GM04503 (cell line): ENCODE measurements around the gene ZFAND2B.
"Not testable (repeated sequence)": the region's sequence is repeated elsewhere in the genome, so short reads cannot be mapped to it uniquely, and the experiment has no call there.

ENCODE experiments used
- DNase-seq: peaks from one replicate; pipeline ENCODE4 v3.0.0-alpha.2; 2012; ENCODE audit warnings: low read depth

Gene ZFAND2B

GRCh38 chr2:219250049-219250781 is 43.6 kb downstream of the ZFAND2B start:
- DNase-seq: no peak

- DNase-seq: no peak
These were observed 45.1 kb downstream of the ZFAND2B start for GRCh38 chr2:219251656-219252055.

- DNase-seq: no peak
These were observed 45.5 kb downstream of the ZFAND2B start for GRCh38 chr2:219252084-219252483.

GRCh38 chr2:219252570-219252899 is 46.0 kb downstream of the ZFAND2B start:
- DNase-seq: no peak

- DNase-seq: no peak
These were observed 46.5 kb downstream of the ZFAND2B start, which contains the start of gene TUBA4B for GRCh38 chr2:219252900-219253752. TUBA4B (plus strand) TSS chr2:219253243; CDS start chr2:219253408, 165 bp downstream.

- no peak for DNase-seq
These were observed 47.4 kb downstream of the ZFAND2B start, which contains the start of gene TUBA4A for GRCh38 chr2:219253753-219254589. TUBA4A (minus strand) TSS chr2:219253918; CDS start chr2:219253858, 60 bp downstream.

- no peak for DNase-seq
These were observed 48.1 kb downstream of the ZFAND2B start for GRCh38 chr2:219254590-219255201.

GRCh38 chr2:219258942-219259341 is 52.4 kb downstream of the ZFAND2B start:
- not testable (repeated sequence) for DNase-seq
